ENCODE results near the gene CERT1.
"Not testable (repeated sequence)": the region's sequence is repeated elsewhere in the genome, so short reads cannot be mapped to it uniquely, and the experiment has no call there.

The CERT1 gene

DNA sequence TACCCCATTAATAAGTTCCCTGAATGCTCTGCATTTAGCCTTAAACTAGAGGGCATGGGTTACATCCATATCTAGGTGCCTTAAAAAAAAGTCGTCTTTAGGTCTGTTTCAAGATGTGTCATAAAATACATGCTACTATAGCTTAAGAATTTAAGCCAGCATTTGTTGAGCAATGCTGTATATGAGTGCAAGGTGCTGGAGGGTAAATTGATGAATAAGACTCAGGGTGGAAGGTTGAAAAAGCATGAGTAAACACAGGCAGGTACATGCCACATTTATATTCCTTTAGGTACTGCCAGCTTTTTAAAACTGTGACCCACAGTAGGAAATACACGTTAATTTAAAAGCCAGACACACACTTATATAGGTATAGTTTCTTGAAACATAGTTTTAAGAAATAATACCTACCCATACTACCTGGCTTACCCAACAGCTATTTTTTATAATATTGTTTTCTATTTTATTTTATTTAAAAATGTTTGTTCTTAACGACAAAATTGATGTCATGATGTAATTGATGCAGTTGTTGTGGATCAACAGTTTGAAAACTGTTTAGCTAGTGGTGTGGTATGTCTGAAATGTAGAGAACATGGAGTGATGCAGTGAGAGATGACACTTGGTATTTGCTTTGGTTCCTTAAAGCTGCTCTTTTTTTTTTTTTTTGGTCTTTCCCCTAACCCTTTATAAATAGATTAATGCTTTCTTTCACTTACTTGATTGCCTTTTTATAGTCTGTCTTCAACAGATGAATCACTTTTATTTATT, 170.5 kb downstream of the CERT1 start:
- Histone ChIP-seq H3K9me3 (ENCODE audit: low read length) (no peaks in the 10 kb centered on the region), H3K4me1 (ENCODE audit: insufficient read depth, low read length) (peaks cover 30% of the 10 kb centered on the region), H3K27me3 (ENCODE audit: insufficient read depth, low read length) (no peaks in the 10 kb centered on the region), H3K36me3 (ENCODE audit: insufficient read depth, low read length) (peaks cover 53% of the 10 kb centered on the region), H3K4me3 (ENCODE audit: low read length) (peak overlapping the region; percentile 49), H2AFZ (ENCODE audit: low read depth, low read length) (no peak overlapping the region)

GRCh38 chr5:75338408-75338807, 173.0 kb downstream of the CERT1 start:
- Histone ChIP-seq H3K4me3 (ENCODE audit: low read length) (peak overlapping the region; percentile 99), H2AFZ (ENCODE audit: low read depth, low read length) (no peak overlapping the region), H3K9me3 (ENCODE audit: low read length) (no peaks in the 10 kb centered on the region), H3K4me1 (ENCODE audit: insufficient read depth, low read length) (peaks cover 36% of the 10 kb centered on the region), H3K27me3 (ENCODE audit: insufficient read depth, low read length) (no peaks in the 10 kb centered on the region), H3K36me3 (ENCODE audit: insufficient read depth, low read length) (peaks cover 28% of the 10 kb centered on the region)

DNA sequence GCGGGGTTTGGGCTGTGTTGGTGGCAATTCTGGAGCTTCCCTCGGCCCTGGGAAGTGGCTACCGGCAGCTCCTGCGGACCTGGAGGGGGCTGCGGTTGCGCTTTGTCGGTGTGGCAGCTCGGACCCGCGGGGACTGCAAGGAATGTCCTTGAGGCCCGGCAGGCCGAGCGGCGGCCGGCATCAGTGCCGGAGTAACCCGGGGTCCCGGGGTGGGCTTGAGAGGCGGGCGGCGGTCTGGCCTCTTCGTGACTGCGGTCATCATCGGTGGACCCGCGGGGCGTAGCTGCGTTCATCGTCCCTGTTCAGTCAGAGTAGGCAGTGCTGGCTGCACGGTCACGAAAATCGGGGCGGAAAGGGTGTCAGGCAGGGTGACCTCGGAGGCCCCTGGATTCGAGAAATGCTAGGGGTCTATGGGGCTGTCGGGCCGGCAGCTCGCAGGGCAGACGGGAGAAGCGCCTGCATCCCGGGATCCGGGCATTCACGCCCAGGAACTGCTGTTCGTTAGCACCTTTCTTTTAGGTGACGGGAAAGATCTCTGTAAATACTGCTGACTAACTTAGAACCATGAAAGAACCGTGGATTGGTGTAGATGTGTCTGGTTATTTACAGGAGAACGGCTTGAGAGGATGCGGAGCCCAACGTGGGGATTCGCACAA, 173.9 kb downstream of the CERT1 start:
- peaks cover 35% of the 10 kb centered on the region for H3K4me1 ChIP-seq (ENCODE audit: insufficient read depth, low read length)
- H2AFZ ChIP-seq (ENCODE audit: low read depth, low read length): no peak overlapping the region

DNA sequence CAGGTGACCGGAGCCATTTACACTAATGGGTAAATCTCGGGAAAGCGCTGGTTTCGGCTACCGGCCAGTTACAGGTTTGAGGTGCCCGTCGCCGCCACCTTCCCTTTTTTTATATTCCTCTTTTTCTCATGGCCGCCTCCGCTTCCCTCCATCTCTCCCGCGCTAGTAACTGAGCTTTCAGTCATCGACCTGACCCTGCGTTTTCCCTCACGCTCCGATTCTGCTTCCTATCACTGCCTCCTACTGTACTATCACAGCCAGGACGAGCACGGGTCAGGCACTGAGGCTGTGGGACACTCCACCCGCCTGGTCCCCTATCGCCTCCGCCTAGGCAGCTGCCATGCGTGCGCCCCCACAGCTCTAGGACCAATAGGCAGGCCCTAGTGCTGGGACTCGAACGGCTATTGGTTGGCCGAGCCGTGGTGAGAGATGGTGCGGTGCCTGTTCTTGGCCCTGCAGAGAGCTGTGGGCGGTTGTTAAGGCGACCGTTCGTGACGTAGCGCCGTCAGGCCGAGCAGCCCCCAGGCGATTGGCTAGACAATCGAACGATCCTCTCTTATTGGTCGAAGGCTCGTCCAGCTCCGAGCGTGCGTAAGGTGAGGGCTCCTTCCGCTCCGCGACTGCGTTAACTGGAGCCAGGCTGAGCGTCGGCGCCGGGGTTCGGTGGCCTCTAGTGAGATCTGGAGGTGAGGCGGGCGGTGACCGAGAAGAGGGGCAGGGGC, 174.7 kb downstream of the CERT1 start, which contains the start of gene HMGCR:
Gene HMGCR, plus strand, starts transcription at position 606 of the 722 bp plus-strand sequence. CDS start 5,386 bp downstream, outside the sequence.
- Histone ChIP-seq H3K9me3 (ENCODE audit: low read length) (no peaks in the 10 kb centered on the region), H3K27me3 (ENCODE audit: insufficient read depth, low read length) (no peaks in the 10 kb centered on the region), H2AFZ (ENCODE audit: low read depth, low read length) (peak within 1 kb of the TSS; percentile 44), H3K36me3 (ENCODE audit: insufficient read depth, low read length) (peaks cover 14% of the 10 kb centered on the region), H3K4me3 (ENCODE audit: low read length) (peak within 1 kb of the TSS; percentile 99), H3K4me1 (ENCODE audit: insufficient read depth, low read length) (peaks cover 28% of the 10 kb centered on the region)

More for the DNA sequence above, 173.9 kb downstream of the CERT1 start:
- no peaks in the 10 kb centered on the region for H3K9me3 ChIP-seq (ENCODE audit: low read length)
- peaks cover 20% of the 10 kb centered on the region for H3K36me3 ChIP-seq (ENCODE audit: insufficient read depth, low read length)
- no peaks in the 10 kb centered on the region for H3K27me3 ChIP-seq (ENCODE audit: insufficient read depth, low read length)
- peak overlapping the region; percentile 99 for H3K4me3 ChIP-seq (ENCODE audit: low read length)

- Histone ChIP-seq H3K36me3 (ENCODE audit: insufficient read depth, low read length) (peaks cover 10% of the 10 kb centered on the region), H3K4me1 (ENCODE audit: insufficient read depth, low read length) (peaks cover 23% of the 10 kb centered on the region), H2AFZ (ENCODE audit: low read depth, low read length) (peak overlapping the region; percentile 44), H3K9me3 (ENCODE audit: low read length) (no peaks in the 10 kb centered on the region), H3K27me3 (ENCODE audit: insufficient read depth, low read length) (no peaks in the 10 kb centered on the region), H3K4me3 (ENCODE audit: low read length) (peak overlapping the region; percentile 74)
Measured at GRCh38 chr5:75335952-75336614, 175.3 kb downstream of the CERT1 start.

- no peaks in the 10 kb centered on the region for H3K27me3 ChIP-seq (ENCODE audit: insufficient read depth, low read length)
- peaks cover 18% of the 10 kb centered on the region for H3K4me1 ChIP-seq (ENCODE audit: insufficient read depth, low read length)
- H3K4me3 ChIP-seq (ENCODE audit: low read length): no peak overlapping the region
- peaks cover 6% of the 10 kb centered on the region for H3K36me3 ChIP-seq (ENCODE audit: insufficient read depth, low read length)
- H2AFZ ChIP-seq (ENCODE audit: low read depth, low read length): no peak overlapping the region
- H3K9me3 ChIP-seq (ENCODE audit: low read length): no peaks in the 10 kb centered on the region
Measured at GRCh38 chr5:75335486-75335885, 175.9 kb downstream of the CERT1 start.

- not testable (repeated sequence) for H2AFZ ChIP-seq (ENCODE audit: low read depth, low read length); H3K9me3 ChIP-seq (ENCODE audit: low read length); H3K4me3 ChIP-seq (ENCODE audit: low read length); H3K4me1 ChIP-seq (ENCODE audit: insufficient read depth, low read length); H3K27me3 ChIP-seq (ENCODE audit: insufficient read depth, low read length); H3K36me3 ChIP-seq (ENCODE audit: insufficient read depth, low read length)
Measured at GRCh38 chr5:75334413-75334812, 177.0 kb downstream of the CERT1 start.

DNA sequence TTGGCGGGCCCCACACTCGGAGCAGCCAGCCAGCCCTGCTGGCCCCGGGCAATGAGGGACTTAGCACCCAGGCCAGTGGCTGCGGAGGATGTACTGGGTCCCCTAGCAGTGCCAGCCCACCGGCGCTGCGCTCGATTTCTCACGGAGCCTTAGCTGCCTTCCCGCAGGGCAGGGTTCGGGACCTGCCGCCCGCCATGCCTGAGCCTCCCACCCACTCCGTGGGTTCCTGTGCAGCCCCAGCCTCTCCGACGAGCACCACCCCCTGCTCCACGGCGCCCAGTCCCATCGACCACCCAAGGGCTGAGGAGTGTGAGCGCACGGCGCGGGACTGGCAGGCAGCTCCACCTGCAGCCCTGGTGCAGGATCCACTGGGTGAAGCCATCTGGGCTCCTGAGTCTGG, 177.7 kb downstream of the CERT1 start:
- H3K4me3 ChIP-seq (ENCODE audit: low read length); H2AFZ ChIP-seq (ENCODE audit: low read depth, low read length); H3K9me3 ChIP-seq (ENCODE audit: low read length); H3K36me3 ChIP-seq (ENCODE audit: insufficient read depth, low read length); H3K4me1 ChIP-seq (ENCODE audit: insufficient read depth, low read length); H3K27me3 ChIP-seq (ENCODE audit: insufficient read depth, low read length): not testable (repeated sequence)

DNA sequence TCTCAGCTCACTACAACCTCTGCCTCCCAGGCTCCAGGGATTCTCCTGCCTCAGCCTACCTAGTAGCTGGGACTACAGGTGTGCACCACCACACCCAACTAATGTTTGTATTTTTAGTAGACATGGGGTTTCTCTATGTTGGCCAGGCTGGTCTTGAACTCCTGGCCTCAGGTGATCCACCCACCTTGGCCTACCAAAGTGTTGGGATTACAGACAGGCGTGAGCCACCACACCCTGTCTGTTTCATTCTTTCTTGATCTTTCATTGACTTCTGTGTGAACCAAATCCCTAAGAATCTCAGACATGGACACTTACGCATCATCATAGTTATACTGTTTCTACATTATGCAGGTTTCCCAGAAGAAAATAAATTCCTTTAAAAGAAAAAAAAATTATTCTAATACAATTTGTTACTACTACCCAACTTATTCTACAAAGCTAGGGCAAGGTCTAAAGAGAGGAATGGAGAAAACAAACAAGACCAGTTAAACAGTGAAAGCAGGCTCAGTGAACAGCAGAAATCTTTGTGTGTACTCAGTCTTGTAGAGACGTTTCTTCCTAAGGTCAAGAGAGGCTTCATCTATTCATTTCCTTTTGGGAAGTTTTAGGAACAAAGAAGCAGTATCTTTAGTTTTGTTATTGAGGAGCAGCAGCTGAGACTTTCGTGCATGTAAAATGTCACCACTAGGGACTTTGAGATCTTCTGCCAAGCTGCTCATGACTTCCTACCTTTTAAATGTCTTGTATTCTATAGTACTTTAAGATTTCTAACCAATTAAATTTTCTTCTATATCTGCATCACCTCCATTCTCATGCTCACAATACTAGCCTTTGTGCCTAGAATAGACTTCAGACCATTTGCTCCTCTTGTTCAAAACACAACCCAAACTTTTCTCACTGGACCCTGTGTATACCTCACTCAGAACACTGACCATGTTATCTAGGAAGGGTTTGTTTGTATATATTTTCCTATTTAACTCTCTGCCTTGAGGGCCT, 180.0 kb downstream of the CERT1 start:
- H3K27me3 ChIP-seq (ENCODE audit: insufficient read depth, low read length): no peaks in the 10 kb centered on the region
- no peaks in the 10 kb centered on the region for H3K36me3 ChIP-seq (ENCODE audit: insufficient read depth, low read length)
- H3K4me3 ChIP-seq (ENCODE audit: low read length): no peak overlapping the region
- H3K9me3 ChIP-seq (ENCODE audit: low read length): no peaks in the 10 kb centered on the region
- peaks cover 8% of the 10 kb centered on the region for H3K4me1 ChIP-seq (ENCODE audit: insufficient read depth, low read length)
- H2AFZ ChIP-seq (ENCODE audit: low read depth, low read length): no peak overlapping the region

- H3K9me3 ChIP-seq (ENCODE audit: low read length): no peaks in the 10 kb centered on the region
- no peak overlapping the region for H2AFZ ChIP-seq (ENCODE audit: low read depth, low read length)
- no peak overlapping the region for H3K4me3 ChIP-seq (ENCODE audit: low read length)
- no peaks in the 10 kb centered on the region for H3K36me3 ChIP-seq (ENCODE audit: insufficient read depth, low read length)
- no peaks in the 10 kb centered on the region for H3K27me3 ChIP-seq (ENCODE audit: insufficient read depth, low read length)
- peaks cover under 1% of the 10 kb centered on the region for H3K4me1 ChIP-seq (ENCODE audit: insufficient read depth, low read length)
Measured at GRCh38 chr5:75330404-75330803, 181.0 kb downstream of the CERT1 start.

Measured in neuron (in vitro differentiated cells).